K562 (cell line): ENCODE data around the gene MLLT3. TPM values are rescaled to one million over a fixed set of nuclear protein-coding genes. Genes with fewer than 3 reads are reported as not detected.

Experiments
- ATAC-seq: fragments of 200-7000 bp; cut with Tn5 transposase; 3 replicates; pipeline ENCODE4 v1.9.1; 2020; ENCODE audit warnings: moderate library complexity
- BruUV-seq: library from RNA; stranded (reverse); fragments of 400-500 nt; replicated peaks from 2 replicates; lab custom pipeline; 2021; lab: Mats Ljungman, UMichigan
- CTCF ChIA-PET: fragments of 300-600 bp; formaldehyde crosslinking; extraction: SDS; loops from one replicate; lab custom pipeline; 2021; ENCODE audit warnings: low intra/inter-chr PET ratio; lab: Yijun Ruan, JAX
- POLR2A ChIA-PET: fragments of 300-600, 350-650 bp; sonication (Branson Sonifier 250); formaldehyde crosslinking; extraction: SDS; loops from one replicate; lab custom pipeline; 2021; ENCODE audit warnings: antibody characterized with exemption, inconsistent platforms; lab: Yijun Ruan, JAX
- DNase-seq, 4 experiments: peaks; one replicate each; pipeline versions ENCODE4 v3.0.0 to v3.0.0-alpha.2; 2011 to 2018; ENCODE audit warnings: low spot score in 3 of 4, mixed read lengths in 3 of 4; ENCODE audit errors: extremely low read depth in 1 of 4
- FAIRE-seq: peaks from 2 replicates; lab custom pipeline; 2011; peaks lifted over from hg19 to GRCh38; lab: Jason Lieb, UNC
- H2AFZ ChIP-seq: 2 replicates; pipeline ENCODE4 v1.6.0; 2011; ENCODE audit warnings: low read depth, low read length, control low read depth, inconsistent platforms
- H3K27ac ChIP-seq: fragments of 200-600 bp; 3 replicates; pipeline ENCODE4 v1.8.0; 2011; ENCODE audit warnings: low read depth, mild to moderate bottlenecking, control low read depth, inconsistent platforms, low read length, moderate library complexity, mixed read lengths; ENCODE audit errors: extremely low read depth
- H3K27me3 ChIP-seq, 2 experiments: fragments of 300-600 bp in 1 of 2; 2 replicates in 1 of 2; 3 replicates in 1 of 2; pipeline versions ENCODE4 v1.6.0 to v1.8.0; 2011; ENCODE audit warnings: inconsistent platforms in 2 of 2, low read length in 2 of 2, mild to moderate bottlenecking in 1 of 2, mixed read lengths in 1 of 2, moderate library complexity in 1 of 2; ENCODE audit not compliant: control insufficient read depth in 2 of 2, insufficient read depth in 2 of 2
- H3K36me3 ChIP-seq: fragments of 300-600 bp; 3 replicates; pipeline ENCODE4 v1.8.0; 2011; ENCODE audit warnings: mild to moderate bottlenecking, low read length, inconsistent platforms; ENCODE audit not compliant: control insufficient read depth, insufficient read depth
- H3K4me1 ChIP-seq, 2 experiments: fragments of 200-600 bp in 1 of 2; replicated peaks in 1 of 2; 2 replicates in 1 of 2; 3 replicates in 1 of 2; pipeline versions ENCODE4 v1.5.1 to v1.8.0; 2011; ENCODE audit warnings: inconsistent platforms in 2 of 2, low read length in 2 of 2, mild to moderate bottlenecking in 1 of 2, mixed read lengths in 1 of 2, moderate library complexity in 1 of 2; ENCODE audit not compliant: control insufficient read depth in 2 of 2, insufficient read depth in 2 of 2
- H3K4me2 ChIP-seq: 2 replicates; pipeline ENCODE4 v1.6.1; 2011; ENCODE audit warnings: low read length, control low read depth, inconsistent platforms, mixed read lengths; ENCODE audit not compliant: insufficient read depth
- H3K4me3 ChIP-seq: fragments of 200-600 bp; sonication (generic), shearing (Covaris generic); 2 replicates; pipeline ENCODE4 v1.5.1; 2016; ENCODE audit warnings: control low read depth, inconsistent platforms
- H3K79me2 ChIP-seq: fragments of 200-600 bp; 3 replicates; pipeline ENCODE4 v1.8.0; 2011; ENCODE audit warnings: low read length, inconsistent platforms; ENCODE audit not compliant: control insufficient read depth, insufficient read depth
- H3K9ac ChIP-seq, 2 experiments: 2 replicates each; pipeline versions ENCODE4 v1.6.0 to v1.6.1; 2011; ENCODE audit warnings: low read depth in 2 of 2, low read length in 2 of 2, control low read depth in 1 of 2, inconsistent platforms in 1 of 2, mild to moderate bottlenecking in 1 of 2, mixed read lengths in 1 of 2; ENCODE audit not compliant: insufficient read depth in 1 of 2
- H3K9me1 ChIP-seq: one replicate; pipeline ENCODE4 v1.6.0; 2011; ENCODE audit warnings: inconsistent platforms, mild to moderate bottlenecking, low read length, moderate library complexity; ENCODE audit not compliant: control insufficient read depth, insufficient read depth
- H3K9me3 ChIP-seq: replicated peaks from 2 replicates; pipeline ENCODE4 v1.5.1; 2011; ENCODE audit warnings: low read depth, low read length, inconsistent platforms; ENCODE audit not compliant: control insufficient read depth, insufficient read depth
- H4K20me1 ChIP-seq: replicated peaks from 2 replicates; pipeline ENCODE4 v1.6.1; 2011; ENCODE audit warnings: low read length, inconsistent platforms, mixed read lengths; ENCODE audit not compliant: control insufficient read depth, insufficient read depth
- CHD4 ChIP-seq: fragments of 200-600 bp; sonication (generic); IDR thresholded peaks from 3 replicates; pipeline ENCODE4 v1.6.1; 2012; ENCODE audit warnings: low read depth, mild to moderate bottlenecking, mixed read lengths, low read length, inconsistent platforms; ENCODE audit not compliant: insufficient read depth, insufficient replicate concordance, poor library complexity, severe bottlenecking
- HDGF ChIP-seq: fragments of 450-650 bp; IDR thresholded peaks from 2 replicates; pipeline ENCODE4 v1.6.1; 2016
- NONO ChIP-seq, 2 experiments: fragments of 200-400 bp in 1 of 2; fragments of 450-650 bp in 1 of 2; formaldehyde crosslinking in 1 of 2; IDR thresholded peaks; 2 replicates each; pipeline ENCODE4 v1.6.1; 2017; ENCODE audit warnings: low read depth in 2 of 2, mild to moderate bottlenecking in 2 of 2, moderate library complexity in 2 of 2, low read length in 1 of 2
- ZBTB8A ChIP-seq: fragments of 450-650 bp; IDR thresholded peaks from 2 replicates; pipeline ENCODE4 v1.6.1; 2018; ENCODE audit warnings: mild to moderate bottlenecking, moderate library complexity; ENCODE audit not compliant: partially characterized antibody
- ZNF121 ChIP-seq: sonication (generic); formaldehyde crosslinking; conservative IDR thresholded peaks from 2 replicates; pipeline ENCODE4 v1.8.0; 2022; ENCODE audit warnings: missing genetic modification reagents
- ZNF395 ChIP-seq: fragments of 200-800 bp; sonication (Bioruptor generic); IDR thresholded peaks from 2 replicates; pipeline ENCODE4 v1.6.1; 2017; ENCODE audit warnings: missing genetic modification characterization, missing compliant biosample characterization
- WGBS: fragments of 100-300 bp; shearing (Covaris generic); methylation state at CpG from one replicate; pipeline ENCODE4 v1.1.6; 2016; ENCODE audit warnings: low coverage, mixed read lengths; ENCODE audit not compliant: insufficient coverage; ENCODE audit errors: missing lambda C conversion rate; 5-methylcytosine and 5-hydroxymethylcytosine counted together
- in situ Hi-C: fragments of 300-500 bp; cut with MboI; formaldehyde crosslinking; loops from 4 replicates; pipeline ENCODE4 v1.15.0; 2018; ENCODE audit warnings: inconsistent platforms, mixed read lengths
- intact Hi-C: fragments of 100-400 bp; cut with micrococcal nuclease; formaldehyde crosslinking; loops from 2 replicates; pipeline ENCODE4 v1.14.2; 2022
- polyA plus RNA-seq, 8 experiments: library from polyadenylated mRNA; depleted of rRNA in 4 of 8; stranded (reverse) in 5 of 8; unstranded in 3 of 8; fragments of >200 nt; fragmentation: Nextera tagmentation in 2 of 8; fragmentation: Illumina TruSeq in 1 of 8; extraction: Ambion mirVana in 2 of 8; extraction: Trizol in 1 of 8; gene quantifications; 2 replicates each; pipeline versions ENCODE4 v1.2.1 to v1.2.3, GENCODE V29; 2011 to 2014; ENCODE audit warnings: inconsistent platforms in 1 of 8, missing spikeins in 1 of 8
- total RNA-seq, 7 experiments: library from RNA; depleted of rRNA in 6 of 7; stranded (reverse); fragments of >200 nt in 6 of 7; fragmentation: Illumina TruSeq in 2 of 7; extraction: Trizol in 2 of 7; gene quantifications; 2 replicates each; pipeline versions ENCODE4 v1.2.1 to v1.2.3, GENCODE V29; 2011 to 2021; ENCODE audit warnings: low replicate concordance in 1 of 7
- TF ChIP-seq, protein P1 (sequence below): sonication (generic); formaldehyde crosslinking; IDR thresholded peaks from 2 replicates; pipeline ENCODE4 v1.8.0; 2022; ENCODE audit warnings: mild to moderate bottlenecking, missing genetic modification reagents

Gene MLLT3
- total and polyA plus RNA-seq, 9 of the 15 experiments (the other 6 are each of a cell fraction or from before 2014, with no cell fraction given) = 0.07 to 0.42 (median 0.22) TPM; not detected in 4

DNA sequence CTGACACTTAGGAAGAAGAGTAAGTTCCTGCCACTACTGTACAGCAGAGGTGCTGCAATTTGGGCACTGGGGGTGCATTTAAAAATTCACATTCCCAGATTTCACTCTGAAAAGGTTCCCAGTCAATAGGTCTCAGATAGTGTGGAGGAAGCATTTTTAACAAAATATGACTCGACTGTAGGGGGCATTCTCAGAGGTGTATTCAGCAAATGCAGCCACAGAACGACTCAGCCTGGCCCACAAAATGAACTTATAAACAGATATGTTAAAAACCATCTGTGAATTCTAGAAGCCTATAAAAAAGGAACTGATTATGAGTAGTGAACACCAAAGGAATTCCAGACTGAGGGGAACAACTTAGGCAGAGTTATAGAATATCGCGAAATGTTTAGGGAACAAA, 31.1 kb downstream of the MLLT3 start:
- ATAC-seq = no peak
- in situ Hi-C loops (no loop called here), intact Hi-C loops (no loop called here)
- Histone ChIP-seq H3K4me1 (no peaks in the 10 kb centered on the region), H3K79me2 (no peaks in the 10 kb centered on the region), H3K27me3 (no peaks in the 10 kb centered on the region), H4K20me1 (no peaks in the 10 kb centered on the region), H3K4me2 (no peak overlapping the region), H3K9ac (no peak overlapping the region), H3K9me3 (no peaks in the 10 kb centered on the region), H3K9me1 (no peaks in the 10 kb centered on the region), H3K4me3 (no peak overlapping the region), H3K27ac (no peak overlapping the region), H2AFZ (no peak overlapping the region), H3K36me3 (no peaks in the 10 kb centered on the region)
- POLR2A ChIA-PET = no interaction called here
- no peak for TF ChIP-seq ZBTB8A
- no peak for TF ChIP-seq HDGF
- TF ChIP-seq CHD4 = no peak
- TF ChIP-seq ZNF395 (CRISPR knock-in tag) = no peak
- TF ChIP-seq NONO (IDR thresholded peaks at IDR 0.05; ENCODE audit: low read depth in 2 of 2, low read length in 1 of 2) = no peak
- TF ChIP-seq, protein P1, sequence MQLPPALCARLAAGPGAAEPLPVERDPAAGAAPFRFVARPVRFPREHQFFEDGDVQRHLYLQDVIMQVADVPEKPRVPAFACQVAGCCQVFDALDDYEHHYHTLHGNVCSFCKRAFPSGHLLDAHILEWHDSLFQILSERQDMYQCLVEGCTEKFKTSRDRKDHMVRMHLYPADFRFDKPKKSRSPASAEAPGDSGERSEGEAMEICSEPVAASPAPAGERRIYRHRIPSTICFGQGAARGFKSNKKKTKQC (CRISPR knock-in tag) = no peak
- TF ChIP-seq ZNF121 (CRISPR knock-in tag) = no peak
- CTCF ChIA-PET = no interaction called here
- no TSS peak for BruUV-seq
- no peak for FAIRE-seq
- no peak for DNase-seq
- 0% methylated on average over 4 of the region's 4 CpGs for WGBS
